Activated CD8-positive, alpha-beta T cell treated with anti-CD3 and anti-CD28 coated beads, Interleukin-2, amount 10 ng/mL, durations not matched to agents 7 days and 5 days (primary cell): ENCODE data around the gene AK5. TPM values are rescaled to one million over a fixed set of nuclear protein-coding genes. Genes with fewer than 3 reads are reported as not detected.

Source experiments
- ATAC-seq: fragments of 150-1000 bp; cut with Tn5 transposase; one replicate; pipeline ENCODE4 v1.10.0; 2021; ENCODE audit warnings: moderate library complexity
- CTCF ChIA-PET: fragments of 350-600 bp; sonication (Branson Sonifier 250); formaldehyde crosslinking; loops from one replicate; lab custom pipeline; 2021; ENCODE audit warnings: antibody characterized with exemption; lab: Charles Lee
- POLR2A ChIA-PET: fragments of 350-600 bp; sonication (Branson Sonifier 250); formaldehyde crosslinking; loops from one replicate; lab custom pipeline; 2021; ENCODE audit warnings: antibody characterized with exemption; lab: Charles Lee
- DNase-seq: peaks from one replicate; pipeline ENCODE4 v3.0.0-alpha.2; 2020
- H3K27ac Mint-ChIP-seq: one replicate; pipeline ENCODE4 v1.8.0; 2021; ENCODE audit warnings: mild to moderate bottlenecking, mixed read lengths
- H3K27me3 Mint-ChIP-seq: one replicate; pipeline ENCODE4 v1.8.0; 2021; ENCODE audit warnings: low read depth, mixed read lengths
- H3K36me3 Mint-ChIP-seq: one replicate; pipeline ENCODE4 v1.8.0; 2021; ENCODE audit warnings: low read depth, mixed read lengths
- H3K4me1 Mint-ChIP-seq: one replicate; pipeline ENCODE4 v1.8.0; 2021; ENCODE audit warnings: low read depth, mixed read lengths
- H3K4me3 Mint-ChIP-seq: one replicate; pipeline ENCODE4 v1.8.0; 2021; ENCODE audit warnings: mild to moderate bottlenecking, mixed read lengths
- H3K9me3 Mint-ChIP-seq: one replicate; pipeline ENCODE4 v1.8.0; 2022; ENCODE audit warnings: mixed read lengths; ENCODE audit not compliant: insufficient read depth
- total RNA-seq, 2 experiments: library from RNA; stranded (reverse); gene quantifications; one replicate each; pipeline ENCODE4 v1.2.3, GENCODE V29; 2021

Gene AK5
- total RNA-seq, result 1 to 10 TPM in 1 of 2 experiments, under 1 TPM in 1; 0.73 to 1.2 TPM

GRCh38 chr1:77281491-77282186 lies at the start of gene AK5:
AK5 (plus strand) TSS chr1:77282019; CDS start chr1:77282314, 295 bp downstream.
- peaks cover 26% of the 10 kb centered on the region for H3K4me1 Mint-ChIP-seq
- no peaks in the 10 kb centered on the region for H3K9me3 Mint-ChIP-seq
- ATAC-seq (peak; percentile 87), DNase-seq (peak; percentile 44)
- no peak within 1 kb of the TSS for H3K27ac Mint-ChIP-seq
- H3K36me3 Mint-ChIP-seq, result no peaks in the 10 kb centered on the region
- ChIA-PET CTCF (interaction anchor here (0.8 to 1.4 kb wide), 4 partner anchors 10 to 251 kb away, joined by 3 to 7 read pairs (median 4); no protein-coding TSS in a partner anchor), POLR2A (interaction anchor here (0.6 kb wide), 1 partner anchor 64 kb away, joined by 3 read pairs; no protein-coding TSS in a partner anchor)
- peak within 1 kb of the TSS; percentile 62 for H3K4me3 Mint-ChIP-seq
- H3K27me3 Mint-ChIP-seq, result peaks cover 22% of the 10 kb centered on the region

- Mint-ChIP-seq H3K27ac (no peak overlapping the region), H3K36me3 (no peaks in the 10 kb centered on the region), H3K27me3 (no peaks in the 10 kb centered on the region), H3K9me3 (peaks cover 7% of the 10 kb centered on the region), H3K4me1 (no peaks in the 10 kb centered on the region), H3K4me3 (no peak overlapping the region)
- CTCF ChIA-PET, result no interaction called here
- no peak for DNase-seq
- ATAC-seq, result no peak
- POLR2A ChIA-PET, result no interaction called here
Measured at GRCh38 chr1:77232829-77233228, 49.0 kb upstream of the AK5 start.

- no peak overlapping the region for H3K27ac Mint-ChIP-seq
- no peak for ATAC-seq
- no peaks in the 10 kb centered on the region for H3K4me1 Mint-ChIP-seq
- peaks cover 7% of the 10 kb centered on the region for H3K9me3 Mint-ChIP-seq
- CTCF ChIA-PET, result no interaction called here
- no peaks in the 10 kb centered on the region for H3K27me3 Mint-ChIP-seq
- POLR2A ChIA-PET, result no interaction called here
- H3K36me3 Mint-ChIP-seq, result no peaks in the 10 kb centered on the region
- DNase-seq, result no peak
- no peak overlapping the region for H3K4me3 Mint-ChIP-seq
Measured at GRCh38 chr1:77234096-77234495, 47.7 kb upstream of the AK5 start.

- ATAC-seq, result no peak
- ChIA-PET POLR2A (no interaction called here), CTCF (no interaction called here)
- Mint-ChIP-seq H3K4me1 (no peaks in the 10 kb centered on the region), H3K9me3 (peaks cover 7% of the 10 kb centered on the region), H3K4me3 (no peak overlapping the region), H3K36me3 (no peaks in the 10 kb centered on the region), H3K27ac (no peak overlapping the region), H3K27me3 (no peaks in the 10 kb centered on the region)
- DNase-seq, result no peak
Measured at GRCh38 chr1:77234943-77235342, 46.9 kb upstream of the AK5 start.

- no peaks in the 10 kb centered on the region for H3K27me3 Mint-ChIP-seq
- POLR2A ChIA-PET, result no interaction called here
- H3K4me3 Mint-ChIP-seq, result no peak overlapping the region
- H3K4me1 Mint-ChIP-seq, result no peaks in the 10 kb centered on the region
- ATAC-seq (no peak), DNase-seq (no peak)
- no peaks in the 10 kb centered on the region for H3K36me3 Mint-ChIP-seq
- H3K27ac Mint-ChIP-seq, result no peak overlapping the region
- peaks cover 11% of the 10 kb centered on the region for H3K9me3 Mint-ChIP-seq
- CTCF ChIA-PET, result no interaction called here
Measured at GRCh38 chr1:77238462-77238861, 43.4 kb upstream of the AK5 start.

- H3K27me3 Mint-ChIP-seq, result no peaks in the 10 kb centered on the region
- H3K9me3 Mint-ChIP-seq, result peaks cover 15% of the 10 kb centered on the region
- ATAC-seq, result no peak
- no peaks in the 10 kb centered on the region for H3K36me3 Mint-ChIP-seq
- ChIA-PET POLR2A (no interaction called here), CTCF (no interaction called here)
- no peak overlapping the region for H3K4me3 Mint-ChIP-seq
- no peaks in the 10 kb centered on the region for H3K4me1 Mint-ChIP-seq
- DNase-seq, result no peak
- no peak overlapping the region for H3K27ac Mint-ChIP-seq
Measured at GRCh38 chr1:77239311-77239710, 42.5 kb upstream of the AK5 start.

- H3K27me3 Mint-ChIP-seq, result no peaks in the 10 kb centered on the region
- H3K27ac Mint-ChIP-seq, result no peak overlapping the region
- ChIA-PET POLR2A (no interaction called here), CTCF (no interaction called here)
- peaks cover 31% of the 10 kb centered on the region for H3K9me3 Mint-ChIP-seq
- no peak overlapping the region for H3K4me3 Mint-ChIP-seq
- peaks cover 7% of the 10 kb centered on the region for H3K4me1 Mint-ChIP-seq
- DNase-seq (no peak), ATAC-seq (no peak)
- H3K36me3 Mint-ChIP-seq, result peaks cover 7% of the 10 kb centered on the region
Measured at GRCh38 chr1:77245830-77246229, 36.0 kb upstream of the AK5 start.

GRCh38 chr1:77250126-77250525 lies 31.7 kb upstream of the AK5 start:
- ATAC-seq (no peak), DNase-seq (no peak)
- Mint-ChIP-seq H3K27ac (no peak overlapping the region), H3K36me3 (peaks cover 8% of the 10 kb centered on the region), H3K4me3 (no peak overlapping the region), H3K27me3 (no peaks in the 10 kb centered on the region), H3K4me1 (peaks cover 7% of the 10 kb centered on the region), H3K9me3 (peaks cover 37% of the 10 kb centered on the region)
- POLR2A ChIA-PET, result no interaction called here
- CTCF ChIA-PET, result no interaction called here

- no peak for DNase-seq
- ChIA-PET POLR2A (no interaction called here), CTCF (no interaction called here)
- peaks cover 44% of the 10 kb centered on the region for H3K9me3 Mint-ChIP-seq
- no peaks in the 10 kb centered on the region for H3K27me3 Mint-ChIP-seq
- no peak overlapping the region for H3K27ac Mint-ChIP-seq
- peaks cover 7% of the 10 kb centered on the region for H3K4me1 Mint-ChIP-seq
- H3K36me3 Mint-ChIP-seq, result peaks cover 8% of the 10 kb centered on the region
- H3K4me3 Mint-ChIP-seq, result no peak overlapping the region
- ATAC-seq, result no peak
Measured at GRCh38 chr1:77253211-77253610, 28.6 kb upstream of the AK5 start.

GRCh38 chr1:77263708-77264107 lies 18.1 kb upstream of the AK5 start:
- POLR2A ChIA-PET, result no interaction called here
- no peak for ATAC-seq
- no peak for DNase-seq
- Mint-ChIP-seq H3K27me3 (no peaks in the 10 kb centered on the region), H3K27ac (no peak overlapping the region), H3K4me1 (no peaks in the 10 kb centered on the region), H3K36me3 (no peaks in the 10 kb centered on the region), H3K4me3 (no peak overlapping the region), H3K9me3 (no peaks in the 10 kb centered on the region)
- CTCF ChIA-PET, result no interaction called here

- no peak for ATAC-seq
- no peak overlapping the region for H3K4me3 Mint-ChIP-seq
- H3K4me1 Mint-ChIP-seq, result no peaks in the 10 kb centered on the region
- no peaks in the 10 kb centered on the region for H3K9me3 Mint-ChIP-seq
- POLR2A ChIA-PET, result no interaction called here
- no peak overlapping the region for H3K27ac Mint-ChIP-seq
- H3K36me3 Mint-ChIP-seq, result no peaks in the 10 kb centered on the region
- H3K27me3 Mint-ChIP-seq, result no peaks in the 10 kb centered on the region
- DNase-seq, result no peak
- CTCF ChIA-PET, result interaction anchor here (1.2 kb wide), 1 partner anchor 16 kb away, joined by 3 read pairs; no protein-coding TSS in a partner anchor
Measured at GRCh38 chr1:77265180-77265579, 16.6 kb upstream of the AK5 start.

GRCh38 chr1:77267035-77267434 lies 14.8 kb upstream of the AK5 start:
- Mint-ChIP-seq H3K36me3 (no peaks in the 10 kb centered on the region), H3K27me3 (no peaks in the 10 kb centered on the region), H3K4me1 (no peaks in the 10 kb centered on the region), H3K4me3 (no peak overlapping the region), H3K27ac (no peak overlapping the region), H3K9me3 (no peaks in the 10 kb centered on the region)
- ChIA-PET CTCF (no interaction called here), POLR2A (no interaction called here)
- DNase-seq (no peak), ATAC-seq (no peak)
